C4-2B (cell line): Measurements from ENCODE around the gene IQUB.
"Not testable (repeated sequence)": the region's sequence is repeated elsewhere in the genome, so short reads cannot be mapped to it uniquely, and the experiment has no call there.

Source experiments
- H3K27ac ChIP-seq: fragments of 450-650 bp; 2 replicates; pipeline ENCODE4 v1.5.1; 2017
- ZFX ChIP-seq: fragments of 450-650 bp; IDR thresholded peaks from 2 replicates; pipeline ENCODE4 v1.6.1; 2017
- TF ChIP-seq, protein P1 (sequence below): fragments of 450-650 bp; conservative IDR thresholded peaks from 2 replicates; pipeline ENCODE4 v1.5.1; 2017; ENCODE audit warnings: mild to moderate bottlenecking

Gene IQUB

DNA sequence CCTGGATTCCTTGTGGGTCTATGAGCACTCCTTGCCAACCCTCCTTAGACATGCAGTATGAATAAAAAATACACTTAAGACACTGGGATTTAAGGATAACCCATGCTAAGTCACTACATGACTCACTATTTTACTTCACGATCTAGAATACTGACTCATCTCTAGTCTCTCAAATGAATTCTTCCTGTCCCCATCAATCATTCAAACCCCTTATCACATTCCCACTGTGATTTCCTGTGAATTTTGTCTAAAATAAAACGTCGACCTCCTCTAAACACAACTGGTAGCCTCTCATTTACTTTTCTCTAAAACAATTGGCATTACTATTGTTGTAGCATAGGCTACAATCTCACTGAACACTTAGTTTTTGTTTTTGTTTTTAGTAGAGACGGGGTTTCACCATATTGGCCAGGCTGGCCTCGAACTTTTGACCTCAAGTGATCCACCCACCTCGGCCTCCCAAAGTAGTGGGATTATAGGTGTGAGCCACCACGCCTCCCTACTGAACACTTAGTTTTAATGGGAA, 3.9 kb upstream of the IQUB start:
- no peak overlapping the region for H3K27ac ChIP-seq

DNA sequence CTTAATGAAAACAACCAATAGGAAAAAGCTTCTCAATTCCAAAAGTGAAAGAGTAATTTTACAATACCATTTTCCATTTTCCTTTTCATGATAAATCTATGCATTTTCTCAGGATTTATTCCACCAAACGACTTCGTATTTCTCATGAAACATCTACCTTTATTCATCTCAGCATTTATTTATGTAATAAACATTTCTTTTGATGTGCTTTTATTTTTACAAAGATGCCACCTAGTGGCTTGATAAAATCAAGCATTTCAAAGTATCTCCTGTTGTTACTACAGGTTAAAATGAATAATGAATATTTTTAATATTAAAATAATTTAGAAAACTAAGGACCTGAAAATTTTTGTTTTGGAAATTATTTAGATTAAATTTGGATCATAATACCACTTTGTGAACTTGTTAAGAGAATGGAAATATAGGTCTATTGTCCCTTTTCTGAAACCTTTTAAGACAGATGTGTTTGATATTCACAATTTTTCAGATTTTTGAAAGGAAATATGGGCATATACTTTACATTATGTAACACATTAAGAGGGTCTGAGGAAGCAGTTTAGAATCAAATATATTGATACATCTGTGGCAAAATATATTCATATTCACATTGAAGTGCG, 2.7 kb upstream of the IQUB start:
- no peak for TF ChIP-seq ZFX
- TF ChIP-seq, protein P1, sequence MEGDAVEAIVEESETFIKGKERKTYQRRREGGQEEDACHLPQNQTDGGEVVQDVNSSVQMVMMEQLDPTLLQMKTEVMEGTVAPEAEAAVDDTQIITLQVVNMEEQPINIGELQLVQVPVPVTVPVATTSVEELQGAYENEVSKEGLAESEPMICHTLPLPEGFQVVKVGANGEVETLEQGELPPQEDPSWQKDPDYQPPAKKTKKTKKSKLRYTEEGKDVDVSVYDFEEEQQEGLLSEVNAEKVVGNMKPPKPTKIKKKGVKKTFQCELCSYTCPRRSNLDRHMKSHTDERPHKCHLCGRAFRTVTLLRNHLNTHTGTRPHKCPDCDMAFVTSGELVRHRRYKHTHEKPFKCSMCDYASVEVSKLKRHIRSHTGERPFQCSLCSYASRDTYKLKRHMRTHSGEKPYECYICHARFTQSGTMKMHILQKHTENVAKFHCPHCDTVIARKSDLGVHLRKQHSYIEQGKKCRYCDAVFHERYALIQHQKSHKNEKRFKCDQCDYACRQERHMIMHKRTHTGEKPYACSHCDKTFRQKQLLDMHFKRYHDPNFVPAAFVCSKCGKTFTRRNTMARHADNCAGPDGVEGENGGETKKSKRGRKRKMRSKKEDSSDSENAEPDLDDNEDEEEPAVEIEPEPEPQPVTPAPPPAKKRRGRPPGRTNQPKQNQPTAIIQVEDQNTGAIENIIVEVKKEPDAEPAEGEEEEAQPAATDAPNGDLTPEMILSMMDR: peak; percentile 80
- H3K27ac ChIP-seq: no peak overlapping the region

More for the DNA sequence above, 3.9 kb upstream of the IQUB start:
- TF ChIP-seq, protein P1: no peak
- no peak for TF ChIP-seq ZFX

DNA sequence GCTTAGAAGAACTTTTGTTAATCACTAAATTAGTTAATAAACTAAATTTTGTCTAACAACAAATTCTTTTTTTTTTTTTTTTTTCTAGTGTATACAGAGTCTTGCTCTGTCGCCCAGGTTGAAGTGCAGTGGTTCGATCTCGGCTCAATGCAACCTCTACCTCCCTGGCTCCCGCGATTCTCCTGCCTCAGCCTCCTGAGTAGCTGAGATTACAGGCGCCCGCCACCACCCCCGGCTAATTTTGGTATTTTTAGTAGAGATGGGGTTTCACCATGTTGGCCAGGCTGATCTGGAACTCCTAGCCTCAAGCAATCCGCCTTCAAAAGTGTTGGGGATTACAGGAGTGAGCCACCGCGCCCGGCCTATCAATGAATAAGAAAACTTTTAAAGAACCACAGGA, 1.1 kb upstream of the IQUB start:
- H3K27ac ChIP-seq: no peak overlapping the region
- TF ChIP-seq, protein P1: no peak
- TF ChIP-seq ZFX: no peak

DNA sequence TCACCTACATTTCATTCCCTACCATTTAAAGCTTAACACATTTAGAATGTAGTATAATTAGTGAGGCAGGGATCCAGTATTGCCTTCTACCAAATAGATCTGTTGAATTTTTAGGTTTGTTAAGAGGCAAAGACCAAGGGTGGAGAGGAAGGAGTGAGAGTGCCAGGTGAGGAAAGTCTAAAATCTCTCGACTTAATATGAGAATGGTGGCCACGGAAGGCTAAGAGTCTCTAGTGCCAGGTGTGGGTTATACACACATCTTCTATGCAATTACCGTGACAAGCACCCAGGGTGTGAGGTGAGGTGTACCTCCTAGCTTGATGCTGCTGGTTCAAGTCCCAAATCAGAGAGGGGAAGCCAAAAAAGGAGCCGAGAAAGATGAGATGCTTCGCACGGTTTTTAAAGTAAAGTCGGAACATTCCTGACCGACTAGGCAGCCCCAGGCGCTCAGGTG, 439 bp downstream of the IQUB start:
- H3K27ac ChIP-seq: no peak overlapping the region
- TF ChIP-seq, protein P1: no peak
- TF ChIP-seq ZFX: no peak

DNA sequence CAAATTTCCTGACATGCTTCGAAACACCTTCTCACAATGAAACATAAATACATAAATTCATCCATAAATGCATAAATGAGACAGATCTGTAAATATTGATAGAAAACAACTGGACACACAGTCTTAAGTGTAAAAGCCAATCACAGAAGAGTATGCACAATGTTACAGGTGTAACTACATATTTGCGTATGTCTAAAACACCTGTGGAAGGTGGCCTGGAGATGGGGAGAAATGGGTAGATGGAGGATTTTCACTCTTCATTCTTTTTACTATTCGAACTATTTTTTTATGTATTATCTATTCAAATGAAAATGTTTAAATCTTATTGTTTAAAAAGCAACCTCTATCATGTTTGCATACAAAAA, 860 bp downstream of the IQUB start:
- no peak overlapping the region for H3K27ac ChIP-seq
- TF ChIP-seq, protein P1: no peak
- TF ChIP-seq ZFX: no peak

DNA sequence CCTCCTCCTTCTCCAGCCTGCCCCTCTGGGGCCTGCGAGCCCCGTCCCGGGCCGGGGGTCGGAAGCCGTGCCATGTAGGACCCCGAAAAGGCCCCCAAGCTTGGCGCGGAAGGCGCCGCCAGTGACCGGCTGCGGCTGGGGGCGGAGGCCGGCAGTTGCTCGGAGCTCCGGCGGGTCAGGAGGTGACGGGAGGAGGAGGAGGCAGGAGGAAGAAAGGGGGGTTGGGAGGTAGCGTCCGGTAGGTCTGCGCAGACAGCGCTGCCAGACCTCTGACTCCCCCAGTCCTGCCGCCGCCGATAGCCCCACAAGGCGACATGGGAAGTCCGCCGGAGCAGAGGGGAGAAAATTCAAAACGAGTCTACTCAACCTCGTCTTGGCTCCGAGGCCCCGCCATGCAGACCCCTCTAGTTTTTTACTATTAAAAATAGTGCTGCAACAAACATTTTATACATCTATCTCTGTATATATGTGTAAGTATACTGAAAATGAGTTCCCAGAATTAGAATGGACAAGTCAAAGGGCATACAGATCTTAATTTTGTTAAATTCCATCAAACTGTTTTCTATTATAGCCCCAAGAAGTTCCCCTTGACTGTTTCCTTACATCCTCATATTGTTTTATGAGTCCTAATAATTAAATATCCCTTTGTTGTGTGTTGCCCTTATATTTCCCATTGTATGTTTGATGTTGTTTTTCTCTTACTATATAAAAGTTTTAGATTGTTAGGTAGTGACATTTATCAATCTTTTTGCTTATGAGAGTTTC, 1.4 kb downstream of the IQUB start:
- H3K27ac ChIP-seq: not testable (repeated sequence)

DNA sequence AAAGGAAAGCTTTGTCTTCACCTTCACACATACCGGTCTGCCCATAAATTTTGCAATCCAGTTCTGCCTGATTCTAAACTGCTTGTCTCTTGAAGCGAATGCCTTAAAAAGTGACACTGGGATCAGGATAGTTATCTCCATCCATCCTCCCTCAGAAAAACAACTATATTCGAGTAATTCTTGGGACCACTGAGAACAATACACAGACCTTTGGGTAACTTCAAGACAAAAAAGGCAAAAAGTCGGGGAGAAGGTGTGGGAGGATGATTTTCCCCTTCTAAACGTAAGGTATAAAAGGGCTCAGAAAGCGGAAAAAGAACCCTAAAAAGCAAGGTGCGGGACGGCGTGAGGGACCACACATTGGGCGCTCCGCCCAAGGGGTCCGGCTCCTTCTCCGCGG, 2.1 kb downstream of the IQUB start:
- H3K27ac ChIP-seq: not testable (repeated sequence)

DNA sequence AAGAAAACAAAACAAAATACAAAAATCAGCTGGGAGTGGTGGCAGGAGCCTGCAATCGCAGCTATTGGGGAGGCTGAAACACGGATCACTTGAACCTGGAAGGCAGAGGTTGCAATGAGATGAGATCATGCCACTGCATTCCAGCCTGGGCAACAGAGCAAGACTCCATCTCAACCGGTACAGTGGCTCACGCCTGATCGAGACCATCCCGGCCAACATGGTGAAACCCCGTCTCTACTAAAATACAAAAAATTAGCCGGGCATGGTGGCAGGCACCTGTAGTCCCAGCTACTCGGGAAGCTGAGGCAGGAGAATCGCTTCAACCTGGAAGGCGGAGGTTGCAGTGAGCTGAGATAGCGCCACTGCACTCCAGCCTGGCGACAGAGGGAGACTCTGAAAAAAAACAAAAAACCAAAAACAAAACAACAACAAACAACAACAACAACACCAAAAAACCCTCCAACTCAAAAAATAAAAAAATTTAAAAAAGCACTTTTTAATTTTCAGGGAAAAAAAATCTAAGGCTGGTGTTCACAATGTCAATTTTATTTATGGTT, 4.3 kb downstream of the IQUB start:
- H3K27ac ChIP-seq: not testable (repeated sequence)

DNA sequence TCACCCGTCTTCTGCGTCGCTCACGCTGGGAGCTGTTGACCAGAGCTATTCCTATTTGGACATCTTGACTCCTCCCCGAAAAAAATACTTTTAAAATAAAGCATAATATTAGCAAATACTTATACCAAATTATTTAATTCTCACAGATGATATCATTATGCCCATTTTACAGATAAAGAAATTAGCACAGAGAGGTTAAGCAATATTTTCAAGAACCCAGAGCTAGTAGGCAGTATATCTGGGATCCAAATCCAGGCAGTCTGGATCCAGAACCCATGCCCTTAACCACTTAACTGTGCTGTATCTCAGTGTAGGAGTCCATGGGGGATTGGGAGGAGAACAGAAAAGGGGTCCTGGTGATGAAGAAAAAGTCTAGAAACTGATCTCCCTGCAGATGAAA, 6.1 kb downstream of the IQUB start:
- no peak for TF ChIP-seq ZFX
- TF ChIP-seq, protein P1: no peak

DNA sequence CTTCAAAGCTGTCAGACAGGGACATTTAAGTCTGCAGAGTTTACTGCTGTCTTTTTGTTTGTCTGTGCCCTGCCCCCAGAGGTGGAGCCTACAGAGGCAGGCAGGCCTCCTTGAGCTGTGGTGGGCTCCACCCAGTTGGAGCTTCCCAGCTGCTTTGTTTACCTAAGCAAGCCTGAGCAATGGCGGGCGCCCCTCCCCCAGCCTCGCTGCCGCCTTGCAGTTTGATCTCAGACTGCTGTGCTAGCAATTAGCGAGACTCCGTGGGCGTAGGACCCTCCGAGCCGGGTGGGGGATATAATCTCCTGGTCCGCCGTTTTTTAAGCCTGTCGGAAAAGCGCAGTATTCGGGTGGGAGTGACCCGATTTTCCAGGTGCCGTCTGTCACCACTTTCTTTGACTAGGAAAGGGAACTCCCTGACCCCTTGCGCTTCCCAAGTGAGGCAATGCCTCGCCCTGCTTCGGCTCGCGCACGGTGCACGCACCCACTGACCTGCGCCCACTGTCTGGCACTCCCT, 6.6 kb downstream of the IQUB start:
- H3K27ac ChIP-seq: peak overlapping the region; percentile 57

More for the DNA sequence above, 6.1 kb downstream of the IQUB start:
- H3K27ac ChIP-seq: peak overlapping the region; percentile 57

DNA sequence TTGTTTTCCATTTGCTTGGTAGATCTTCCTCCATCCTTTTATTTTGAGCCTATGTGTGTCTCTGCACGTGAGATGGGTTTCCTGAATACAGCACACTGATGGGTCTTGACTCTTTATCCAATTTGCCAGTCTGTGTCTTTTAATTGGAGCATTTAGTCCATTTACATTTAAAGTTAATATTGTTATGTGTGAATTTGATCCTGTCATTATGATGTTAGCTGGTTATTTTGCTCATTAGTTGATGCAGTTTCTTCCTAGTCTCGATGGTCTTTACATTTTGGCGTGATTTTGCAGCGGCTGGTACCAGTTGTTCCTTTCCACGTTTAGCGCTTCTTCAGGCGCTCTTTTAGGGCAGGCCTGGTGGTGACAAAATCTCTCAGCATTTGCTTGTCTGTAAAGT, 7.9 kb downstream of the IQUB start:
- not testable (repeated sequence) for H3K27ac ChIP-seq
